Endothelial cell of umbilical vein (primary cell): Measurements from ENCODE around the gene IQCH. TPM values are rescaled to one million over a fixed set of nuclear protein-coding genes. Genes with fewer than 3 reads are reported as not detected.

Source experiments
- BruUV-seq: library from RNA; stranded (reverse); fragments of 400-500 nt; replicated peaks from 2 replicates; lab custom pipeline; 2021; lab: Mats Ljungman, UMichigan
- CTCF ChIA-PET: fragments of 300-600, 350-600 bp; sonication (Branson Sonifier 250); formaldehyde crosslinking; loops from one replicate; lab custom pipeline; 2021; ENCODE audit warnings: antibody characterized with exemption, inconsistent platforms; lab: Charles Lee
- POLR2A ChIA-PET: fragments of 300-600, 350-600 bp; sonication (Branson Sonifier 250); formaldehyde crosslinking; loops from one replicate; lab custom pipeline; 2021; ENCODE audit warnings: antibody characterized with exemption, inconsistent platforms; lab: Charles Lee
- DNase-seq: peaks from one replicate; pipeline ENCODE4 v3.0.0-alpha.2; 2011; ENCODE audit warnings: low read depth, low spot score
- FAIRE-seq: peaks from 2 replicates; lab custom pipeline; 2011; peaks lifted over from hg19 to GRCh38; lab: Jason Lieb, UNC
- H2AFZ ChIP-seq: 2 replicates; pipeline ENCODE4 v1.6.0; 2012; ENCODE audit warnings: low read depth, low read length, control low read depth, inconsistent platforms
- H3K27ac ChIP-seq: 2 replicates; pipeline ENCODE4 v1.5.1; 2011; ENCODE audit warnings: low read depth, mild to moderate bottlenecking, control low read depth, low read length, moderate library complexity; ENCODE audit not compliant: insufficient read depth
- H3K27me3 ChIP-seq, 2 experiments: 2 replicates each; pipeline versions ENCODE4 v1.6.0 to v1.6.1; 2011; ENCODE audit warnings: low read length in 2 of 2, mixed read lengths in 1 of 2; ENCODE audit not compliant: control insufficient read depth in 2 of 2, insufficient read depth in 2 of 2
- H3K36me3 ChIP-seq, 2 experiments: 2 replicates in 1 of 2; 3 replicates in 1 of 2; pipeline ENCODE4 v1.5.1; 2011; ENCODE audit warnings: low read length in 2 of 2, mild to moderate bottlenecking in 1 of 2, moderate library complexity in 1 of 2; ENCODE audit not compliant: control insufficient read depth in 2 of 2, insufficient read depth in 2 of 2; ENCODE audit errors: extremely low read depth in 1 of 2
- H3K4me1 ChIP-seq: 3 replicates; pipeline ENCODE4 v1.5.1; 2011; ENCODE audit warnings: mild to moderate bottlenecking, low read length; ENCODE audit not compliant: control insufficient read depth, insufficient read depth; ENCODE audit errors: extremely low read depth
- H3K4me2 ChIP-seq: 2 replicates; pipeline ENCODE4 v1.6.1; 2011; ENCODE audit warnings: low read length, control low read depth, mixed read lengths; ENCODE audit not compliant: insufficient read depth
- H3K4me3 ChIP-seq, 3 experiments: fragments of 200-600 bp in 1 of 3; sonication (generic), shearing (Covaris generic) in 1 of 3; replicated peaks in 1 of 3; 2 replicates each; pipeline ENCODE4 v1.5.1; 2011 to 2016; ENCODE audit warnings: control low read depth in 3 of 3, low read length in 3 of 3, mild to moderate bottlenecking in 2 of 3, inconsistent platforms in 1 of 3, low read depth in 1 of 3, moderate library complexity in 1 of 3; ENCODE audit not compliant: insufficient read depth in 1 of 3
- H3K79me2 ChIP-seq: 2 replicates; pipeline ENCODE4 v1.6.0; 2012; ENCODE audit warnings: low read length, inconsistent platforms; ENCODE audit not compliant: control insufficient read depth, insufficient read depth
- H3K9ac ChIP-seq: replicated peaks from 2 replicates; pipeline ENCODE3; 2011; ENCODE audit warnings: low read length, control low read depth; ENCODE audit not compliant: insufficient read depth; ENCODE audit errors: extremely low read depth
- H3K9me1 ChIP-seq: replicated peaks from 3 replicates; pipeline ENCODE4 v1.6.0; 2011; ENCODE audit warnings: mild to moderate bottlenecking, low read length; ENCODE audit not compliant: control insufficient read depth, insufficient read depth; ENCODE audit errors: extremely low read depth
- H3K9me3 ChIP-seq: replicated peaks from 2 replicates; pipeline ENCODE4 v1.5.1; 2012; ENCODE audit warnings: low read length, inconsistent platforms; ENCODE audit not compliant: control insufficient read depth, insufficient read depth
- H4K20me1 ChIP-seq: replicated peaks from 2 replicates; pipeline ENCODE3; 2011; ENCODE audit warnings: mild to moderate bottlenecking, low read length; ENCODE audit not compliant: control insufficient read depth, insufficient read depth; ENCODE audit errors: extremely low read depth
- EZH2 ChIP-seq: IDR thresholded peaks from 2 replicates; pipeline ENCODE4 v1.6.1; 2012; ENCODE audit warnings: borderline replicate concordance, low read depth, mild to moderate bottlenecking, moderate library complexity, low read length, inconsistent platforms; ENCODE audit not compliant: severe bottlenecking
- FOS ChIP-seq: IDR thresholded peaks from 2 replicates; pipeline ENCODE4 v1.6.1; 2011; ENCODE audit warnings: mild to moderate bottlenecking, low read length, moderate library complexity, borderline replicate concordance; ENCODE audit not compliant: insufficient read depth
- GATA2 ChIP-seq: IDR thresholded peaks from 2 replicates; pipeline ENCODE4 v1.7.0; 2011; ENCODE audit warnings: low read depth, mild to moderate bottlenecking, moderate library complexity, mixed read lengths, low read length; ENCODE audit not compliant: insufficient read length, insufficient read depth
- JUN ChIP-seq: IDR thresholded peaks from 2 replicates; pipeline ENCODE4 v1.6.1; 2011; ENCODE audit warnings: borderline replicate concordance, low read depth; ENCODE audit not compliant: insufficient read length, insufficient read depth
- MAX ChIP-seq: IDR thresholded peaks from 2 replicates; pipeline ENCODE4 v1.6.1; 2011; ENCODE audit not compliant: insufficient read depth, insufficient read length
- MYC ChIP-seq: IDR thresholded peaks from one replicate; pipeline ENCODE4 v1.6.1; 2011; ENCODE audit warnings: mild to moderate bottlenecking, low read depth, low read length
- POLR2A ChIP-seq: IDR thresholded peaks from 2 replicates; pipeline ENCODE4 v1.6.1; 2012; ENCODE audit warnings: low read depth, mild to moderate bottlenecking, control low read depth, low read length
- POLR2AphosphoS5 ChIP-seq: IDR thresholded peaks from 2 replicates; pipeline ENCODE4 v1.6.1; 2012; ENCODE audit warnings: low read depth, mild to moderate bottlenecking, control low read depth, low read length, moderate library complexity; ENCODE audit not compliant: insufficient read depth
- dilution Hi-C: fragments of 300-500 bp; cut with MboI; formaldehyde crosslinking; loops from one replicate; pipeline ENCODE4 v1.15.0; 2019; ENCODE audit warnings: low sequenced_read_pairs; ENCODE audit not compliant: extremely low pct_ligation_motif_present
- intact Hi-C: fragments of 100-400 bp; cut with micrococcal nuclease; formaldehyde crosslinking; loops from one replicate; pipeline ENCODE4 v1.10.0; 2022
- polyA plus RNA-seq, 4 experiments: library from polyadenylated mRNA; depleted of rRNA in 3 of 4; stranded (reverse) in 3 of 4; unstranded in 1 of 4; fragments of >200 nt; gene quantifications; 2 replicates each; pipeline versions ENCODE4 v1.2.1 to v1.2.3, GENCODE V29; 2011 to 2012; ENCODE audit warnings: missing spikeins in 1 of 4
- total RNA-seq: library from RNA; stranded (reverse); gene quantifications from 2 replicates; pipeline ENCODE4 v1.2.3, GENCODE V29; 2021
- TF ChIP-seq, protein P1 (sequence below), 2 donors: IDR thresholded peaks; 1 replicate in 1 of 2; 2 replicates in 1 of 2; pipeline ENCODE4 v1.5.1; 2011; ENCODE audit warnings: low read length in 2 of 2, mild to moderate bottlenecking in 2 of 2, moderate library complexity in 2 of 2, control low read depth in 1 of 2, inconsistent platforms in 1 of 2, low read depth in 1 of 2; ENCODE audit not compliant: insufficient read depth in 1 of 2; ENCODE audit errors: extremely low read depth in 1 of 2

Gene IQCH
- total and polyA plus RNA-seq, 2 donors (not counting 3 experiments of a cell fraction or from before 2014, with no cell fraction given), result 0.29 to 0.51 TPM

- CTCF ChIA-PET, result interaction anchor here (1.2 to 3.9 kb wide), 5 partner anchors 9 to 85 kb away, joined by 3 to 41 read pairs (median 3); no protein-coding TSS in a partner anchor
- H3K4me3 ChIP-seq, result no peak overlapping the region
- BruUV-seq, result no TSS peak
- dilution Hi-C loops (no loop called here), intact Hi-C loops (loop anchor here (1.0 to 5.0 kb wide), 2 partner anchors 49 to 453 kb away; no protein-coding TSS in a partner anchor)
- H3K4me1 ChIP-seq, result no peaks in the 10 kb centered on the region
- H3K9ac ChIP-seq, result no peak overlapping the region
- H3K79me2 ChIP-seq, result no peaks in the 10 kb centered on the region
- H4K20me1 ChIP-seq, result no peaks in the 10 kb centered on the region
- FAIRE-seq (no peak), DNase-seq (no peak)
- POLR2A ChIA-PET, result no interaction called here
- H3K27ac ChIP-seq, result no peak overlapping the region
- H3K36me3 ChIP-seq, result no peaks in the 10 kb centered on the region
- no peak overlapping the region for H2AFZ ChIP-seq
- H3K27me3 ChIP-seq, result peaks cover 0 to 13% of the 10 kb centered on the region in 2 experiments
- H3K9me1 ChIP-seq, result no peaks in the 10 kb centered on the region
- TF ChIP-seq JUN (no peak), POLR2AphosphoS5 (no peak), EZH2 (no peak), GATA2 (no peak), MAX (no peak), POLR2A (no peak)
- no peak overlapping the region for H3K4me2 ChIP-seq
- no peaks in the 10 kb centered on the region for H3K9me3 ChIP-seq
Observed at GRCh38 chr15:67384761-67385160, 130.2 kb downstream of the IQCH start.

GRCh38 chr15:67385971-67386370 is 131.4 kb downstream of the IQCH start:
- Histone ChIP-seq H3K9me1 (no peaks in the 10 kb centered on the region), H2AFZ (no peak overlapping the region), H3K27me3 (peaks cover 0 to 9% of the 10 kb centered on the region in 2 experiments), H3K79me2 (no peaks in the 10 kb centered on the region), H4K20me1 (no peaks in the 10 kb centered on the region), H3K9ac (no peak overlapping the region), H3K4me2 (no peak overlapping the region), H3K4me3 (no peak overlapping the region), H3K36me3 (no peaks in the 10 kb centered on the region), H3K9me3 (no peaks in the 10 kb centered on the region), H3K4me1 (no peaks in the 10 kb centered on the region), H3K27ac (no peak overlapping the region)
- no TSS peak for BruUV-seq
- CTCF ChIA-PET, result interaction anchor here (0.6 to 3.9 kb wide), 12 partner anchors 10 to 450 kb away, joined by 3 to 41 read pairs (median 4); no protein-coding TSS in a partner anchor
- TF ChIP-seq GATA2, result no peak
- no peak for TF ChIP-seq POLR2AphosphoS5
- no peak for TF ChIP-seq EZH2
- TF ChIP-seq FOS, result no peak
- no peak for TF ChIP-seq MAX
- TF ChIP-seq JUN, result no peak
- TF ChIP-seq, protein P1, sequence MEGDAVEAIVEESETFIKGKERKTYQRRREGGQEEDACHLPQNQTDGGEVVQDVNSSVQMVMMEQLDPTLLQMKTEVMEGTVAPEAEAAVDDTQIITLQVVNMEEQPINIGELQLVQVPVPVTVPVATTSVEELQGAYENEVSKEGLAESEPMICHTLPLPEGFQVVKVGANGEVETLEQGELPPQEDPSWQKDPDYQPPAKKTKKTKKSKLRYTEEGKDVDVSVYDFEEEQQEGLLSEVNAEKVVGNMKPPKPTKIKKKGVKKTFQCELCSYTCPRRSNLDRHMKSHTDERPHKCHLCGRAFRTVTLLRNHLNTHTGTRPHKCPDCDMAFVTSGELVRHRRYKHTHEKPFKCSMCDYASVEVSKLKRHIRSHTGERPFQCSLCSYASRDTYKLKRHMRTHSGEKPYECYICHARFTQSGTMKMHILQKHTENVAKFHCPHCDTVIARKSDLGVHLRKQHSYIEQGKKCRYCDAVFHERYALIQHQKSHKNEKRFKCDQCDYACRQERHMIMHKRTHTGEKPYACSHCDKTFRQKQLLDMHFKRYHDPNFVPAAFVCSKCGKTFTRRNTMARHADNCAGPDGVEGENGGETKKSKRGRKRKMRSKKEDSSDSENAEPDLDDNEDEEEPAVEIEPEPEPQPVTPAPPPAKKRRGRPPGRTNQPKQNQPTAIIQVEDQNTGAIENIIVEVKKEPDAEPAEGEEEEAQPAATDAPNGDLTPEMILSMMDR (IDR thresholded peaks at IDR 0.05; ENCODE audit: extremely low read depth in 1 of 2, insufficient read depth in 1 of 2, low read depth in 1 of 2, low read length in 2 of 2), result no peak
- TF ChIP-seq MYC, result no peak
- no peak for TF ChIP-seq POLR2A
- POLR2A ChIA-PET, result no interaction called here
- no peak for FAIRE-seq
- no peak for DNase-seq
- intact Hi-C loops, result loop anchor here (5.0 kb wide), 1 partner anchor 451 kb away; no protein-coding TSS in a partner anchor
- dilution Hi-C loops, result no loop called here
